Stimulated activated naive CD8-positive, alpha-beta T cell treated with anti-CD3 and anti-CD28 coated beads, Interleukin-15, Interleukin-2, amounts not matched to agents 100 ng/mL and 50 ng/mL, for 24 hours (primary cell): ENCODE data around the gene ARHGAP19.

ENCODE experiments used
- H3K27ac Mint-ChIP-seq: one replicate; pipeline ENCODE4 v1.8.0; 2021; ENCODE audit warnings: mild to moderate bottlenecking, mixed read lengths
- H3K27me3 Mint-ChIP-seq: one replicate; pipeline ENCODE4 v1.8.0; 2021; ENCODE audit warnings: mixed read lengths
- H3K36me3 Mint-ChIP-seq: one replicate; pipeline ENCODE4 v1.8.0; 2021; ENCODE audit warnings: low read depth, mixed read lengths
- H3K4me1 Mint-ChIP-seq: one replicate; pipeline ENCODE4 v1.8.0; 2021; ENCODE audit warnings: low read depth, mixed read lengths
- H3K4me3 Mint-ChIP-seq: one replicate; pipeline ENCODE4 v1.8.0; 2021; ENCODE audit warnings: mild to moderate bottlenecking, mixed read lengths
- H3K9me3 Mint-ChIP-seq: one replicate; pipeline ENCODE4 v1.8.0; 2021; ENCODE audit warnings: mixed read lengths

The ARHGAP19 gene, protein sequence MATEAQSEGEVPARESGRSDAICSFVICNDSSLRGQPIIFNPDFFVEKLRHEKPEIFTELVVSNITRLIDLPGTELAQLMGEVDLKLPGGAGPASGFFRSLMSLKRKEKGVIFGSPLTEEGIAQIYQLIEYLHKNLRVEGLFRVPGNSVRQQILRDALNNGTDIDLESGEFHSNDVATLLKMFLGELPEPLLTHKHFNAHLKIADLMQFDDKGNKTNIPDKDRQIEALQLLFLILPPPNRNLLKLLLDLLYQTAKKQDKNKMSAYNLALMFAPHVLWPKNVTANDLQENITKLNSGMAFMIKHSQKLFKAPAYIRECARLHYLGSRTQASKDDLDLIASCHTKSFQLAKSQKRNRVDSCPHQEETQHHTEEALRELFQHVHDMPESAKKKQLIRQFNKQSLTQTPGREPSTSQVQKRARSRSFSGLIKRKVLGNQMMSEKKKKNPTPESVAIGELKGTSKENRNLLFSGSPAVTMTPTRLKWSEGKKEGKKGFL

DNA sequence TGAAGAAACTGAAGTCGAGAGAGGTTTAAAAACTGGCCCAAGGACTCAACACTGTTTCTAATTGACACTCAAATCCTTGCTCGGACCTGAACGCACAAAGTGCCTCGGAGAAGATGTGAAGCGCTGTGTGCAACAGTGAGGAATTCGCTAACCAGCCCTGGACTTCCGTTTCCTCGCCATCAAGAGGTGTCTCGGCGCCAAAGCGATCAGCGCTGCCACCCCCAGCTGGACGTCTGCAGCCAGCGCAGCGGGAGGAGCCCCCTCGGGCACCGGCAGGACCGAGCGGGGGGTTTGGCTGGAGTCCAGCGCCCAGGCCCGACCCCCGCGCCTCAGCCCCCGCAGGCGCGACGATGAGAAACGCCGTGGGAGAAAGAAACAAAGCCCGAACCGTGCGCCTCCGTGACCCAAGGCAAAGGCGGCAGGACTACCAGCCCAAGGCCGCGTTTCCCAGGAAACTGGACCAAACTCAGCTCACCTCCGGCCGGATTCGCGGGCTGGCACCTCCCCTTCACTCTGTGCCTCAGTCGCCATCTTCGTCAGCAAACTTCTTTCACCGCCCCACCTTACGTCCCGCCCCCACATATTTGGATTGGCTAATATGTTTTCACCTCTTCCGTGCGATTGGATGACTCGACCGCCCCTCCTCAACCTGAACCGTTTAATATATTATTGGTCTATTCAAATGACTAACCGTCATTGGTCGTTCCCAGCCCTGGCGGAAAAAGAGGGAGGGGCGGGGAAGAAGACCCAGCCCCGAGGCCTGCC is at the start of gene ARHGAP19:
ARHGAP19 (minus strand) TSS at position 541 of the 765 bp plus-strand sequence; CDS start at position 531, 10 bp downstream.
- Mint-ChIP-seq H3K27me3 (no peaks in the 10 kb centered on the region), H3K4me3 (peak within 1 kb of the TSS; percentile 99), H3K4me1 (peaks cover 25% of the 10 kb centered on the region), H3K36me3 (peaks cover 19% of the 10 kb centered on the region), H3K27ac (peak within 1 kb of the TSS; percentile 91), H3K9me3 (no peaks in the 10 kb centered on the region)

DNA sequence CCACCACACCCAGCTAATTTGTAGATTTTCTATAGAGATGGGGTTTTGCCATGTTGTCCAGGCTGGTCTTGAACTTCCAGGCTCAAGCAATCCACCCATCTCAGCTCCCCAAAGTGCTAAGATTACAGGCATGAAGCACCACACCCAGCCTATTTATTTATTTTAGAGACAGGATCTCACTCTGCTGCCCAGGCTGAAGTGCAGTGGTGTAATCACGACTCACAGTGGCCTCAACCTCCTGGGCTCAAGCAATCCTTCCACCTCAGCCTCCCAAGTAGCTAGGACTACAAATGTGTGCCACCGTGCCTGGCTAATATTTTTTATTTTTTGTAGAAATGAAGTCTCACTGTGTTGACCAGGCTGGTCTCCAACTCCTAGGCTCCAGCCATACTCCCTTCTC is 49.0 kb upstream of the ARHGAP19 start:
- Mint-ChIP-seq H3K4me1 (peaks cover 4% of the 10 kb centered on the region), H3K36me3 (no peaks in the 10 kb centered on the region), H3K27ac (no peak overlapping the region), H3K9me3 (no peaks in the 10 kb centered on the region), H3K27me3 (no peaks in the 10 kb centered on the region), H3K4me3 (no peak overlapping the region)

DNA sequence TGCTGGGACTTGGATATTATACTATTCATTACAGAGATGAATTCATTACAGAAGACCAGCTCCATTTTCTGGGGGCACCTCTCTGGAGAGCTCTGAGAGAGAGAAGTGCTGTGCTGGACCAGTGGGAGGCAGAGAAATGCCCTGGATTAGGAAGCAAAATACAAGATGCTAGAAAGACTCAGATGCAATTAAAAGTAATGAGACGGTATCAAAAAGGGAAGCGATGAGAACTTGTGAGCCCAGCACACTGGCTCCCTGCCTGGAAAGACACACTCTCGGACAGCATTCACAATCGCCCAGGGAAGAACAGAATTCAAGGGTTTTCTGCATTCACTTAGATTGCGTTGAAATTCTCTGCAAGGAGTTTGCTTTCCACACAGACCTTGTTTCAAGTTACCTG is 45.6 kb upstream of the ARHGAP19 start:
- no peak overlapping the region for H3K4me3 Mint-ChIP-seq
- H3K4me1 Mint-ChIP-seq: peaks cover 20% of the 10 kb centered on the region
- H3K27me3 Mint-ChIP-seq: no peaks in the 10 kb centered on the region
- H3K27ac Mint-ChIP-seq: no peak overlapping the region
- H3K9me3 Mint-ChIP-seq: no peaks in the 10 kb centered on the region
- H3K36me3 Mint-ChIP-seq: no peaks in the 10 kb centered on the region

DNA sequence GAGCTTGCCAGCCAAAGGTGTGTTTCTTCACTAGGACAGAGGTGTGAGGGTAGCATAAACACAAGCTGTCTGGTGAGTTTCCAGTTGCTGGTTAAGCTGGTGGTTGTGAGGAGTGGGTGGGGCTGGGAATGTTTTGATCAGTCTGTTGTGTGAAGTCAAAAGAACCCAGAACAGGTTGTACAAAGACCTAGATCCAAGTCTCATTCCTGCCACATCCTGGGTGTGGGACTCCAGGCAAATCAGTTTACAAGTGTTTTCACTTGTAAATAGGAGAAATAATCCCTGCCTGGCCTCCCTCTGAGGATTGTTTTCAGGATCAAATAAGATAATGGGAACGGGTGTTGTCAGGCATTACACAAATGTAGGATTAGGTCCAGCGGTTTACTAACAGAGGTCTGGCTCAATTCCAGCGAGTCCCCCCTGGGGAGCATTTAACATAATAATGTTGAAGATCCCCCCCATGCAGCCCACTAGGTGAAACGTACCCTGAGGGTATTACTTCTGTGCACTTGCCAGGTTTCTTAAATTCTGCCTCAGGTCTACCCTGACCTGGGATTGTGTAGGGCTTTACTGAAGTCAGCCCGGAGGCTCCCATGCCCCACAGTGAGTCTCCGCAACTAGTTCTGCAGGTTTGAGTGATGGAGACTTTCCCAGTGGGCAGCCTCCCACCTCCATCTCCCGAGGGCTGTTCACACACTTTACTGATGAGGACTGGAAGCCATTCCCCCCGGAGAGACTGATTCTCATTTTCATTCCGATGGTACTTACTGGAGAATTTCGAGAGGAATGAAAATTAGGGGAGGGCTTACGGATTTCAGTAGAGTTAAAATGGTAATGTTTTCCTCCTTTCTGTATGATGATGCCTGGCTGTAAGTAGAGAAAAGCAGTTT is 44.8 kb upstream of the ARHGAP19 start:
- no peaks in the 10 kb centered on the region for H3K9me3 Mint-ChIP-seq
- H3K4me3 Mint-ChIP-seq: no peak overlapping the region
- H3K4me1 Mint-ChIP-seq: peaks cover 29% of the 10 kb centered on the region
- H3K27me3 Mint-ChIP-seq: no peaks in the 10 kb centered on the region
- no peaks in the 10 kb centered on the region for H3K36me3 Mint-ChIP-seq
- H3K27ac Mint-ChIP-seq: no peak overlapping the region

DNA sequence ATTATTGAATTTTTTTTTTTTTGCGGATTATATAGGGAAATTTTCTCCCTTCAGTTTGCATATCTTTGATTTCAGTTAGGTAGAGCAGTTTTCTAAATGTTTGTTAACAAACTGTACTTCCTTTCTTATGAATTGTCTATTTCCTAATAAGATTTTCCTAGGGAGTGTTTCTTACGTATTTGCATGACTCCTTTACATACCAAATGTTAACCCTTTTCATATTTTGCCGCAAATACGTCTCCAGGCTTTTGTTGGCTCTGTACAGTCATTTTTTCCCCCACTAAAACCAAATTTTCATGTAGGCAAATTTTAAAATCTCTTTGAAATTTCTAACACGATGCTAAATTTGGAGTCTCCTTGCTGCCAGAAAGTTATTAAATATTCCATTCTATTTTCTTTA is 44.0 kb upstream of the ARHGAP19 start:
- Mint-ChIP-seq H3K27ac (peak overlapping the region; percentile 67), H3K9me3 (no peaks in the 10 kb centered on the region), H3K27me3 (no peaks in the 10 kb centered on the region), H3K36me3 (no peaks in the 10 kb centered on the region), H3K4me1 (peaks cover 36% of the 10 kb centered on the region), H3K4me3 (peak overlapping the region; percentile 69)

DNA sequence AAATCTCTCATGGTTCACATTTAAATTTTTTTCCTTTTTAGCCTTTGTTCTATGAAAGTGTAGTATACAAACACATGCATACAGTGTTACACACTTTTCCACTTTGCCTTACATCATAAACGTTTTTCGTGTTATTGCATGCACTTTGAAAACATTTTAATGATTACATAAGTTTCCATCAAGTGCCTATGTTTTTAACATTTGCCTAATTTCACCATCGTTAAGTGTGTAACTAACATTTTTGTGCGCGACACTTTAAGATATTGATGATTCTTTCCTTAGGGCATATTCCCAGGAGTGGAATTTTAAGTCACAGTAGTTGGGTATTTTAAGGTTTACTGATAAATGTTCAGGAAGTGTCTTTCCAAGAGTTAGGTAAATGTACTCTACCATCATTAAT is 43.6 kb upstream of the ARHGAP19 start:
- Mint-ChIP-seq H3K27me3 (no peaks in the 10 kb centered on the region), H3K27ac (peak overlapping the region; percentile 67), H3K4me1 (peaks cover 40% of the 10 kb centered on the region), H3K4me3 (peak overlapping the region; percentile 69), H3K36me3 (peaks cover 4% of the 10 kb centered on the region), H3K9me3 (no peaks in the 10 kb centered on the region)

DNA sequence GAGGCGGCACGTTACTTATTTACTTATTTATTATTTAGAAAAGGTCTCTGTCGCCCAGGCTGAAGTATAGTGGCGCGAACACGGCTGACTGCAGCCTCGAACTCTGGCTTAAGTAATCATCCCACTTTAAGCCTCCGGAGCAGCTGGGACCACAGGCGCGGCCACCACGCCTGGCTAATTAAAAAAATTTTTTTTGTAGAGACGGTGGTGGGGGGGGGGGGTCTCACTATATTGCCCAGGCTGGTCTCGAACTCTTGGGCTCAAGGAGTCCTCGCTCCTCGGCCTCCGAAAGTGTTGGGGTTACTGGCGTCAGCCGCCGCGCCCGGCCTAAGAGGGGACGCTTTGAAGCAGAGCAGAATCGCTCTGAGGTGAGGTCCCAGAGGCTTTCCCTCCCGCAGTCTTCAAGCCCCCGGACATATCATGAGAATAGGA is 42.8 kb upstream of the ARHGAP19 start:
- Mint-ChIP-seq H3K4me3 (no peak overlapping the region), H3K4me1 (peaks cover 43% of the 10 kb centered on the region), H3K27ac (no peak overlapping the region), H3K9me3 (no peaks in the 10 kb centered on the region), H3K27me3 (no peaks in the 10 kb centered on the region), H3K36me3 (peaks cover 5% of the 10 kb centered on the region)

DNA sequence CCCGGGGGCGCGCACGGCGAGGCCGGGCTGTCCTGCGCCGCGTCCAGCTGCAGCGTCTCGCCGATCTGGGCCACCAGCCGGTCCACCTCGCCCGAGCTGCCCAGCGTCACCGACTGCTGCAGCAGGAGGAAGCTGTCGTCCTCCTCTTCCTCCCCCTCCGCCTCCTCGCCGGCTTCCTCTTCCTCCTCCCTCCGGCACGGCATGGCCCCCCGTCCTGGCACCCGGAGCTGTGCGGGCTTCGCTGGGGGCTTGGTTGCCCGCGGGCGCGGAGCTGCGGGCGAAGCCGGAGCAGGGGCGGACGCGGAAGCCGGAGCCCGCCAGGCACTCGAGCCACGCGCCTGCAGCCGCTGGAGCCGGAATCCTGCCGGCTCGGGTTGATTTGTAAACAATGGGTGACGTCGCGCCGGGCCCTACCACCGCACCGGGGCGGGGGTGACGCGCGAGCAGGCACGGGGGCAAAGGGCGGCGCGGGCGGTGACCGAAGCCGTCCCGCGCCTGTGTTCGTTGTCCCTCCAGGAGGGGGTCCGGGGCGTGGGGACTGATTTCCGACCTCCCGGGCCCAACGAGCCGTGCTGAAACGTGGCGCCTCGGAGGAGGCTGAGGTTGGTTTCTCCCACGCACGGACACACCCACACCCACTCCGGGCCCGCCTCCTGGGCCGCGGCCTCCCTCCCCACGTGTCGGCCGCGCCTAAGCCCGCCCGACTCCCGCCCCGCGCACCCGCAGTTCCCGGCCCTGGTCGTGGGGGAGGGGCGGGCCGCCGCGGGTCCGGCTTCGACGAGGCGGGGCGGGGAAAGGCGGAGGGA is 42.1 kb upstream of the ARHGAP19 start, which contains the start of gene FRAT2:
FRAT2 (minus strand) TSS at position 360 of the 806 bp plus-strand sequence; CDS start at position 203, 157 bp downstream.
- H3K4me3 Mint-ChIP-seq: peak within 1 kb of the TSS; percentile 89
- peak within 1 kb of the TSS; percentile 85 for H3K27ac Mint-ChIP-seq
- no peaks in the 10 kb centered on the region for H3K27me3 Mint-ChIP-seq
- H3K9me3 Mint-ChIP-seq: no peaks in the 10 kb centered on the region
- peaks cover 9% of the 10 kb centered on the region for H3K36me3 Mint-ChIP-seq
- peaks cover 49% of the 10 kb centered on the region for H3K4me1 Mint-ChIP-seq

DNA sequence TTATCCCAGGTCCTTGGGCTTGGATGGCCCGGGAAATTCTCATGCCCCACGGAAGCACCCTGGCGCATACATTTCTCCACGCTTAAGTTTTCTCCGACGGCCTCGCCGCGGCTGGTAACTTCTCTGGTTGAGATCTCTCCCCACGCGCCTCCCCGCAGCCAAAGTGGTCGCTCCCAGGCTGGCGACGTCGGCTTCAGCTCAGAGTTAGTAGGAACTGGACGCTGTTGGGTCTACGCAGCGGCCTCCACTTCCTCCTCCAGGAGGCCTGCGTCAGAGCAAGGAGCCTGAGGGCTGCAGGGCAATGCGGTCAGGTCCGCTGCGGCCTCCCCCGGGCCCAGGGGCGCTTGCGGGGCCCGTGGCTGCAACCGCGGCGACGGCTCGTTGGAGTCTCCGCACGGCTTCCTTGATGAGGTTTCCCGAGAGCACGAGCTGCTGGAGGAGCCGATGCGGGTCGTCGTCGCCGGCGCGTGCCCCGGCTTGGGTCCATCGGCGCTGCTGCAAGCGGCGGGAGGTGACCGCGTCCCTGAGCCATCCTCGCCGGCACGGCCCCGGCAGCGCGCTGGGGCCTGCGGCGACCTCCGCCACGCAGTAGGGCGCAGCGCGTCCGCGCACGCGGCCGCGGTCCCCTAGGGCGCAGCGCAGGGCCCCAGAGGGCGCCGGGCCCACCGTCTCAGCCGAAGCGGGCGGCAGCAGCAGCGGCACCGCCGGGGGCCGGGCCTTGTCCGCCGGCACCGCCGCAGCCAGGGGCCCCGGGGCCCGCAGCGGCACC is 41.3 kb upstream of the ARHGAP19 start:
- Mint-ChIP-seq H3K9me3 (no peaks in the 10 kb centered on the region), H3K27ac (peak overlapping the region; percentile 85), H3K4me3 (peak overlapping the region; percentile 89), H3K36me3 (peaks cover 9% of the 10 kb centered on the region), H3K27me3 (no peaks in the 10 kb centered on the region), H3K4me1 (peaks cover 55% of the 10 kb centered on the region)

DNA sequence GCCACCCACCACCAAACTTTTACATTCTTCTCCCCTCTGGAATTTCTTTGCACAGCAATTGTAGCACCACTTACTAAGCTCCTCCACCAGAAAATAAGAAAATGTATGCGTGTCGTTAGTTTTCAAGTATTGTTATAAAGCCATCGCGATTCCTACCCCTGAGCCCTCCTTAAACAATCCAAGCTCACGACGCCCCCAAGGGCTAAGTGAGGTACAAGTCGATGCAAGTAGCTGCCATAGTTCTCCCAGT is 40.8 kb upstream of the ARHGAP19 start:
- H3K4me1 Mint-ChIP-seq: peaks cover 61% of the 10 kb centered on the region
- no peaks in the 10 kb centered on the region for H3K27me3 Mint-ChIP-seq
- H3K36me3 Mint-ChIP-seq: peaks cover 9% of the 10 kb centered on the region

DNA sequence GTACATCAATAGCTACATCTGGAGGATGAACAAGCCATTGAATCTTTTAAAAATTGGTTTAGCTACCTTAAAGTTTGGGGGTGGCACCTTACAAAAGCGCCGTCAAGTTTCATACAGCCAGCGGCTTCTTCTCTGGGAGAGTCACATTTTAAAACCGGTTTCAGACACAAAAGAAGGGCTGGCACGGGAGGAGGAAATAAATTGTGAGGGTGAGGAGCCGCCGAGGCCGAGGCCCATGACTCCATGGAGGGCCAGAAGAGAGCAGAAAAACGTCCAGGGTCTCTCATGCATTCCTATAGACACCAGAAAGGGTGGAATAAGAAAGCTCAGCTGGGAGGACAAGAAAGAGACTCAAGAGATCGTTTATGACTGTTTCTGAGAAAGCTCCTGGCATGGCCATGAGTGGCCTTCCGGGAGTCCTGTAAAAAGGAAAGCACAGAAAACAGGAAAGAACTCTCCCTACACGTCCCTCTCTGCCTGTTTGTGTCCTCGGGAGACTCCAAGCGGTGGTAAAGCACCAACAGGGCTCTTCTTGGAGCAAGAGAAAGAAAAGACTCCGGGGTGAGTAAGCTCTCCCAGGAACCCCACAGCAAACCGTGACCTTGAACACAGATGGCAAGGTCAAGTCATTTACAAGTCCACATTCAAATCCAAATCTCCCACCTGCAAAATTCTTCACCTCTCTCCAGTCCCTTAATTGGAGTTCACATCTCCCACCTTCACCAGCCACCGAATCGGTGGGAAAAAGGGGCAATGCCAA is 40.3 kb upstream of the ARHGAP19 start:
- Mint-ChIP-seq H3K4me3 (peak overlapping the region; percentile 89), H3K36me3 (peaks cover 9% of the 10 kb centered on the region), H3K27ac (peak overlapping the region; percentile 85), H3K4me1 (peaks cover 66% of the 10 kb centered on the region), H3K9me3 (no peaks in the 10 kb centered on the region), H3K27me3 (no peaks in the 10 kb centered on the region)

More for the DNA sequence above, 40.8 kb upstream of the ARHGAP19 start:
- Mint-ChIP-seq H3K27ac (peak overlapping the region; percentile 85), H3K4me3 (peak overlapping the region; percentile 89), H3K9me3 (no peaks in the 10 kb centered on the region)

DNA sequence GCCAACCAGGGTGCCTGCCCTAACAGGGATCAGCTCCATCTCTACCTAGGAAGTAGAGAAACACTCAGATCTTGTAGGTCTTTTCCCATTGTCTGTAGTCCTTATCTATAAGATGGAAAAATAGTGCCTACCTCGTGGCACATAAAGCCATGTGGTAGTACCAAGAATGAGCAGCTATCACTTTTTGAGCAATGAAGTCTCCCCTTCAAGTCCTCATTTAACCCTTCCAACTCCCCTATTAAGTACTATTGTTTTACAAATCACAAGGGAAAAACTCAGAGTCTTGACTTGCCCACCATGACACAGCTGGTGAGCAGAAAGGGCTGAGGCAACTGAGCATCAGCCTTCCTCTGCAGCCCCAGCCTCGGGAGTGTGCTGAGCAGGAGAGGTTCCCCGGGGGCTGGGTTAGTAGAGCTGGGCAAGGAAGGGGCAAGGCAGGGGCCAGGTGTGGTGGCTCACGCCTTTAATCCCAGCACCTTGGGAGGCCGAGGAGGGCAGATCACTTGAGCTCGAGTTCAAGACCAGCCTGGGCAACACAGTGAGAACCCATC is 38.8 kb upstream of the ARHGAP19 start:
- H3K4me3 Mint-ChIP-seq: peak overlapping the region; percentile 89
- H3K27ac Mint-ChIP-seq: no peak overlapping the region
- peaks cover 73% of the 10 kb centered on the region for H3K4me1 Mint-ChIP-seq
- peaks cover 9% of the 10 kb centered on the region for H3K36me3 Mint-ChIP-seq
- H3K9me3 Mint-ChIP-seq: no peaks in the 10 kb centered on the region
- H3K27me3 Mint-ChIP-seq: no peaks in the 10 kb centered on the region
